WTC11 (cell line): ENCODE results near the gene HCN1. TPM values are rescaled to one million over a fixed set of nuclear protein-coding genes. Genes with fewer than 3 reads are reported as not detected.

ENCODE experiments used
- ATAC-seq: fragments of 200-7000 bp; cut with Tn5 transposase; 2 replicates; pipeline ENCODE4 v1.10.0; 2021; ENCODE audit warnings: mild to moderate bottlenecking, moderate library complexity
- CTCF ChIA-PET: fragments of 300-600 bp; sonication (Branson Sonifier 250); formaldehyde crosslinking; loops from one replicate; lab custom pipeline; 2021; ENCODE audit warnings: antibody characterized with exemption; lab: Charles Lee
- POLR2A ChIA-PET: fragments of 350-600 bp; sonication (Branson Sonifier 250); formaldehyde crosslinking; loops from one replicate; lab custom pipeline; 2021; ENCODE audit warnings: antibody characterized with exemption; lab: Charles Lee
- DNase-seq: peaks from one replicate; pipeline ENCODE4 v3.0.0; 2021; ENCODE audit warnings: low spot score
- H3K27ac Mint-ChIP-seq: 2 replicates; pipeline ENCODE4 v1.8.0; 2021; ENCODE audit warnings: mixed read lengths
- H3K27me3 Mint-ChIP-seq: 2 replicates; pipeline ENCODE4 v1.8.0; 2021; ENCODE audit warnings: low read depth, mild to moderate bottlenecking, moderate library complexity, mixed read lengths
- H3K36me3 Mint-ChIP-seq: 2 replicates; pipeline ENCODE4 v1.8.0; 2021; ENCODE audit warnings: mixed read lengths
- H3K4me1 Mint-ChIP-seq: 2 replicates; pipeline ENCODE4 v1.8.0; 2022; ENCODE audit warnings: mixed read lengths
- H3K4me3 Mint-ChIP-seq: 2 replicates; pipeline ENCODE4 v1.8.0; 2021; ENCODE audit warnings: mild to moderate bottlenecking, moderate library complexity, mixed read lengths
- H3K9me3 Mint-ChIP-seq: 2 replicates; pipeline ENCODE4 v1.8.0; 2021; ENCODE audit warnings: mixed read lengths
- CBFB ChIP-seq: sonication (generic); formaldehyde crosslinking; IDR thresholded peaks from 2 replicates; pipeline ENCODE4 v1.8.1; 2022; ENCODE audit warnings: mild to moderate bottlenecking, low read depth, missing genetic modification reagents
- CREM ChIP-seq: sonication (generic); formaldehyde crosslinking; IDR thresholded peaks from 2 replicates; pipeline ENCODE4 v1.8.1; 2022; ENCODE audit warnings: mild to moderate bottlenecking, missing genetic modification reagents, moderate library complexity
- E2F4 ChIP-seq: sonication (generic); formaldehyde crosslinking; IDR thresholded peaks from 2 replicates; pipeline ENCODE4 v1.8.1; 2022; ENCODE audit warnings: low read depth, mild to moderate bottlenecking, moderate library complexity, missing genetic modification reagents, borderline replicate concordance
- ELF4 ChIP-seq: sonication (generic); formaldehyde crosslinking; IDR thresholded peaks from 2 replicates; pipeline ENCODE4 v1.8.1; 2022; ENCODE audit warnings: low read depth, mild to moderate bottlenecking, moderate library complexity, missing genetic modification reagents
- EMX1 ChIP-seq: fragments of 250-450 bp; sonication (Bioruptor Pico); IDR thresholded peaks from 2 replicates; pipeline ENCODE4 v1.8.0; 2021; ENCODE audit warnings: mild to moderate bottlenecking
- ESRRA ChIP-seq: sonication (generic); formaldehyde crosslinking; IDR thresholded peaks from 2 replicates; pipeline ENCODE4 v1.8.1; 2022; ENCODE audit warnings: mild to moderate bottlenecking, missing genetic modification reagents, borderline replicate concordance
- GTF2I ChIP-seq: fragments of 250-450 bp; sonication (Bioruptor Pico); conservative IDR thresholded peaks from 2 replicates; pipeline ENCODE4 v1.4.0; 2021; ENCODE audit warnings: mild to moderate bottlenecking
- HMGA2 ChIP-seq: fragments of 250-450 bp; sonication (Bioruptor Pico); IDR thresholded peaks from 2 replicates; pipeline ENCODE4 v1.4.0; 2021; ENCODE audit warnings: mild to moderate bottlenecking, moderate library complexity
- HMGXB4 ChIP-seq: sonication (generic); formaldehyde crosslinking; IDR thresholded peaks from 2 replicates; pipeline ENCODE4 v1.8.1; 2023; ENCODE audit warnings: mild to moderate bottlenecking, moderate library complexity, missing genetic modification reagents
- NFATC4 ChIP-seq: fragments of 250-450 bp; sonication (Bioruptor Pico); IDR thresholded peaks from 2 replicates; pipeline ENCODE4 v1.9.0; 2021; ENCODE audit warnings: mild to moderate bottlenecking
- NFE2L1 ChIP-seq: sonication (generic); formaldehyde crosslinking; IDR thresholded peaks from 2 replicates; pipeline ENCODE4 v1.8.1; 2023; ENCODE audit warnings: missing genetic modification reagents
- NFYB ChIP-seq: sonication (generic); formaldehyde crosslinking; conservative IDR thresholded peaks from 2 replicates; pipeline ENCODE4 v1.8.0; 2022; ENCODE audit warnings: low read depth, missing genetic modification reagents
- NR2C2 ChIP-seq: sonication (generic); formaldehyde crosslinking; IDR thresholded peaks from 2 replicates; pipeline ENCODE4 v1.8.0; 2022; ENCODE audit warnings: mild to moderate bottlenecking, missing genetic modification reagents
- OVOL2 ChIP-seq: fragments of 250-450 bp; sonication (Bioruptor Pico); IDR thresholded peaks from 2 replicates; pipeline ENCODE4 v1.9.0; 2021; ENCODE audit warnings: mild to moderate bottlenecking, borderline replicate concordance
- PREB ChIP-seq: sonication (generic); formaldehyde crosslinking; IDR thresholded peaks from 2 replicates; pipeline ENCODE4 v1.8.1; 2022; ENCODE audit warnings: mild to moderate bottlenecking, missing genetic modification reagents, moderate library complexity, borderline replicate concordance
- SMAD4 ChIP-seq: sonication (generic); formaldehyde crosslinking; IDR thresholded peaks from 2 replicates; pipeline ENCODE4 v1.8.0; 2022; ENCODE audit warnings: mild to moderate bottlenecking, missing genetic modification reagents
- SP1 ChIP-seq: sonication (generic); formaldehyde crosslinking; conservative IDR thresholded peaks from 2 replicates; pipeline ENCODE4 v1.8.1; 2022; ENCODE audit warnings: missing genetic modification reagents
- USF2 ChIP-seq: sonication (generic); formaldehyde crosslinking; IDR thresholded peaks from 2 replicates; pipeline ENCODE4 v1.8.1; 2023; ENCODE audit warnings: mild to moderate bottlenecking, missing genetic modification reagents, moderate library complexity
- ZBTB21 ChIP-seq: sonication (generic); formaldehyde crosslinking; IDR thresholded peaks from 2 replicates; pipeline ENCODE4 v1.8.1; 2023; ENCODE audit warnings: mild to moderate bottlenecking, missing genetic modification reagents, borderline replicate concordance
- ZMAT4 ChIP-seq: fragments of 250-450 bp; sonication (Bioruptor Pico); IDR thresholded peaks from 2 replicates; pipeline ENCODE4 v1.9.0; 2021; ENCODE audit warnings: mild to moderate bottlenecking
- ZNF232 ChIP-seq: sonication (generic); formaldehyde crosslinking; IDR thresholded peaks from 2 replicates; pipeline ENCODE4 v1.8.0; 2022; ENCODE audit warnings: mild to moderate bottlenecking, missing genetic modification reagents
- ZNF532 ChIP-seq: fragments of 250-450 bp; sonication (Bioruptor Pico); IDR thresholded peaks from 2 replicates; pipeline ENCODE4 v1.9.0; 2021; ENCODE audit warnings: mild to moderate bottlenecking, borderline replicate concordance
- total RNA-seq: library from RNA; stranded (reverse); gene quantifications from 3 replicates; pipeline ENCODE4 v1.2.3, GENCODE V29; 2021

Gene HCN1
- total RNA-seq, 1 experiment from 2014 or later, result 2.2 TPM

GRCh38 chr5:45691656-45692055 lies 4.5 kb downstream of the HCN1 start:
- H3K36me3 Mint-ChIP-seq, result no peaks in the 10 kb centered on the region
- no peak for TF ChIP-seq CBFB
- no peak for TF ChIP-seq SMAD4 (CRISPR knock-in tag)
- no peak for TF ChIP-seq EMX1
- no peak for TF ChIP-seq ESRRA (CRISPR knock-in tag)
- no peak for TF ChIP-seq USF2
- TF ChIP-seq ZNF532 (CRISPR knock-in tag), result no peak
- TF ChIP-seq ZBTB21 (CRISPR knock-in tag), result no peak
- no peak for TF ChIP-seq NFYB (CRISPR knock-in tag)
- TF ChIP-seq CREM, result no peak
- TF ChIP-seq ELF4 (CRISPR knock-in tag), result no peak
- no peak for TF ChIP-seq OVOL2 (CRISPR knock-in tag)
- no peak for TF ChIP-seq GTF2I (CRISPR knock-in tag)
- TF ChIP-seq E2F4 (CRISPR knock-in tag), result no peak
- no peak for TF ChIP-seq HMGXB4 (CRISPR knock-in tag)
- peaks cover 17% of the 10 kb centered on the region for H3K27me3 Mint-ChIP-seq
- H3K9me3 Mint-ChIP-seq, result no peaks in the 10 kb centered on the region
- CTCF ChIA-PET, result no interaction called here
- ATAC-seq (no peak), DNase-seq (no peak)
- H3K4me3 Mint-ChIP-seq, result no peak overlapping the region
- H3K4me1 Mint-ChIP-seq, result peaks cover 19% of the 10 kb centered on the region
- POLR2A ChIA-PET, result no interaction called here
- no peak overlapping the region for H3K27ac Mint-ChIP-seq

GRCh38 chr5:45687701-45688100 lies 8.5 kb downstream of the HCN1 start:
- H3K27me3 Mint-ChIP-seq, result no peaks in the 10 kb centered on the region
- no peak overlapping the region for H3K4me3 Mint-ChIP-seq
- no peaks in the 10 kb centered on the region for H3K9me3 Mint-ChIP-seq
- TF ChIP-seq NR2C2 (CRISPR knock-in tag) (no peak), CBFB (no peak)
- H3K27ac Mint-ChIP-seq, result no peak overlapping the region
- CTCF ChIA-PET, result no interaction called here
- H3K4me1 Mint-ChIP-seq, result peaks cover 3% of the 10 kb centered on the region
- ATAC-seq (no peak), DNase-seq (no peak)
- H3K36me3 Mint-ChIP-seq, result no peaks in the 10 kb centered on the region
- POLR2A ChIA-PET, result no interaction called here

GRCh38 chr5:45686620-45687019 lies 9.6 kb downstream of the HCN1 start:
- ATAC-seq, result no peak
- no peak overlapping the region for H3K27ac Mint-ChIP-seq
- 0 out of 2 replicates have a peak, but pooled peaks cover 3% of the 10 kb centered on the region for H3K4me1 Mint-ChIP-seq
- no peaks in the 10 kb centered on the region for H3K27me3 Mint-ChIP-seq
- H3K36me3 Mint-ChIP-seq, result no peaks in the 10 kb centered on the region
- ChIA-PET POLR2A (no interaction called here), CTCF (interaction anchor here (0.6 to 1.4 kb wide), 2 partner anchors 9 to 648 kb away, joined by 3 read pairs; partner anchors contain the start of gene HCN1)
- DNase-seq, result no peak
- H3K4me3 Mint-ChIP-seq, result no peak overlapping the region
- H3K9me3 Mint-ChIP-seq, result no peaks in the 10 kb centered on the region
- TF ChIP-seq NFATC4, result no peak
- no peak for TF ChIP-seq NFE2L1 (CRISPR knock-in tag)
- no peak for TF ChIP-seq ZMAT4
- no peak for TF ChIP-seq ZNF232 (CRISPR knock-in tag)
- no peak for TF ChIP-seq SP1
- TF ChIP-seq HMGA2 (CRISPR knock-in tag), result no peak
- no peak for TF ChIP-seq CREM
- TF ChIP-seq ESRRA (CRISPR knock-in tag), result no peak
- no peak for TF ChIP-seq PREB
